SK-N-SH treated with all-trans-retinoic acid at 6 μM for 48 hours (cell line): ENCODE data around the gene DAB1.

Experiments
- CSDC2 ChIP-seq: fragments of 250-450 bp; sonication (Bioruptor Pico); IDR thresholded peaks from 2 replicates; pipeline ENCODE4 v1.5.0; 2020; ENCODE audit warnings: mild to moderate bottlenecking, moderate library complexity
- ESRRG ChIP-seq: fragments of 250-450 bp; sonication (Bioruptor Pico); IDR thresholded peaks from 2 replicates; pipeline ENCODE4 v1.6.1; 2021; ENCODE audit warnings: mild to moderate bottlenecking
- PPARA ChIP-seq: fragments of 250-450 bp; sonication (Bioruptor Pico); IDR thresholded peaks from 2 replicates; pipeline ENCODE4 v1.5.0; 2020; ENCODE audit warnings: mild to moderate bottlenecking, borderline replicate concordance
- TCF4 ChIP-seq: fragments of 250-450 bp; sonication (Bioruptor Pico); IDR thresholded peaks from 2 replicates; pipeline ENCODE4 v1.8.0; 2021; ENCODE audit warnings: mild to moderate bottlenecking, moderate library complexity, borderline replicate concordance
- ZNF565 ChIP-seq: fragments of 450-650 bp; formaldehyde crosslinking; conservative IDR thresholded peaks from 2 replicates; pipeline ENCODE4 v1.5.0; 2020; ENCODE audit warnings: low read depth, mild to moderate bottlenecking, moderate library complexity
- ZNF70 ChIP-seq: fragments of 450-650 bp; formaldehyde crosslinking; IDR thresholded peaks from 2 replicates; pipeline ENCODE4 v1.5.0; 2020; ENCODE audit warnings: mild to moderate bottlenecking, moderate library complexity

- TF ChIP-seq ZNF565 (CRISPR knock-in tag) (no peak), CSDC2 (CRISPR knock-in tag) (no peak), ESRRG (CRISPR knock-in tag) (no peak), PPARA (CRISPR knock-in tag) (no peak), TCF4 (CRISPR knock-in tag) (no peak), ZNF70 (CRISPR knock-in tag) (no peak)
Observed at GRCh38 chr1:57229998-57230397, 193.9 kb downstream of the DAB1 start.
